ENCODE data around the gene PSTK.

The PSTK gene

GRCh38 chr10:123021517-123021916 lies 41.3 kb downstream of the PSTK start:
- DNase-seq, result no peak

- no peak for DNase-seq
These were observed 44.3 kb downstream of the PSTK start for GRCh38 chr10:123024540-123024939.

- DNase-seq, result no peak
These were observed 46.1 kb downstream of the PSTK start for GRCh38 chr10:123026302-123026701.

- DNase-seq, result no peak
These were observed 47.7 kb downstream of the PSTK start for GRCh38 chr10:123027861-123028260.

GRCh38 chr10:123031124-123031523 lies 50.9 kb downstream of the PSTK start:
- no peak for DNase-seq

- DNase-seq, result no peak
These were observed 54.1 kb downstream of the PSTK start for GRCh38 chr10:123034332-123034731.

GRCh38 chr10:123035467-123036086 lies 55.4 kb downstream of the PSTK start:
- DNase-seq, result no peak

GRCh38 chr10:123038782-123039631 lies 58.8 kb downstream of the PSTK start:
- no peak for DNase-seq

GRCh38 chr10:123039632-123039930 lies 59.4 kb downstream of the PSTK start:
- DNase-seq, result no peak

Data from cortex of kidney (tissue), 1 donor.